Smooth muscle cell of the brain vasculature (primary cell): ENCODE results near the gene NUP62.
"Not testable (repeated sequence)": the region's sequence is repeated elsewhere in the genome, so short reads cannot be mapped to it uniquely, and the experiment has no call there.

Experiments used
- DNase-seq: peaks from one replicate; pipeline ENCODE4 v3.0.0-alpha.2; 2012; ENCODE audit warnings: low read depth, low spot score

NUP62 gene

DNA sequence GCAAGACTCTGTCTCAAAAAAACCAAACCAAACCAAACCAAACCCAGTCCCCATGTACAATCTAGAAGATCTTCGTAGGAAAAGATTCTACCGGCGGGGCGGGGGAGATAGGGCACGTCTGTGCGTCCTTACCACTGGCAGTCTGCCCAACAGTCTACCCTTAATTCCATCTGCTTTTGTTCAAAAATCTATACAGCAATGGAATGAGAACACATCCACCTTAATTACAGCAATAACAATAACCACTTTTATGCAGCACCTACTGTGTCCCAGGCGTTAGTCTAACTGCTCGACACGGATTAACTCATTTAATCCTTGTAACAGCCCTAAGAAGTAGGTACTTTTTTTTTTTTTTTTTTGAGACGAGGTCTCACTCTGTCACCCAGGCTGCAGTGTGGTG, 2.8 kb downstream of the NUP62 start:
- DNase-seq = no peak

DNA sequence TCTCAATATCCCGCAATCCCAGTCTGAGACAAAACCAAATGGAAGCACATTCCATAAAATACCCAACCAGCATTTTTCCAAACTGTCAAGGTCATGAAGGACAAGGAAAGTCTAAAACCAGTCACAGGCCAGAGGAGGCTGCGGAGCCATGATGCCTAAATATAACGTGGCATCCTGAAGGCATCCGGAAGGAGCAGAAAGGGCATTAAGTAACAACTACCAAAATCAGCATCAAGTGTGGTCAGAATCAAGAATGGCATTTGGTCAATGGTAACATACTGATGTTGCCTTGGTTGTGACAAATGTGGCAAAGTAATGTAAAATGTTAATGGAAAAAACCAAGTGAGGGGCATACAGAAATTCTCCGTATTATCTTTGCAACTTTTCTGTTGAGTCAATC, 3.8 kb downstream of the NUP62 start:
- no peak for DNase-seq

DNA sequence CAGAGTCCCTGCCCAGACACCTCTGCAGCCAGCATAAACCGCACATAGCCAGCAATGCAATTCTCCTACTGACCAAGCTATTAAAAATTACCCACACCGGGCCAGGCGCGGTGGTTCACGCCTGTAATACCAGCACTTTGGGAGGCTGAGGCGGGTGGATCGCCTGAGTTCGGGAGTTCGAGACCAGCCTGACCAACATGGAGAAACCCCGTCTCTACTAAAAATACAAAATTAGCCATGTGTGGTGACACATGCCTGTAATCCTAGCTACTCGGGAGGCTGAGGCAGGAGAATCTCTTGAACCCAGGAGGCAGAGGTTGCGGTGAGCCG, 4.5 kb downstream of the NUP62 start:
- not testable (repeated sequence) for DNase-seq

DNA sequence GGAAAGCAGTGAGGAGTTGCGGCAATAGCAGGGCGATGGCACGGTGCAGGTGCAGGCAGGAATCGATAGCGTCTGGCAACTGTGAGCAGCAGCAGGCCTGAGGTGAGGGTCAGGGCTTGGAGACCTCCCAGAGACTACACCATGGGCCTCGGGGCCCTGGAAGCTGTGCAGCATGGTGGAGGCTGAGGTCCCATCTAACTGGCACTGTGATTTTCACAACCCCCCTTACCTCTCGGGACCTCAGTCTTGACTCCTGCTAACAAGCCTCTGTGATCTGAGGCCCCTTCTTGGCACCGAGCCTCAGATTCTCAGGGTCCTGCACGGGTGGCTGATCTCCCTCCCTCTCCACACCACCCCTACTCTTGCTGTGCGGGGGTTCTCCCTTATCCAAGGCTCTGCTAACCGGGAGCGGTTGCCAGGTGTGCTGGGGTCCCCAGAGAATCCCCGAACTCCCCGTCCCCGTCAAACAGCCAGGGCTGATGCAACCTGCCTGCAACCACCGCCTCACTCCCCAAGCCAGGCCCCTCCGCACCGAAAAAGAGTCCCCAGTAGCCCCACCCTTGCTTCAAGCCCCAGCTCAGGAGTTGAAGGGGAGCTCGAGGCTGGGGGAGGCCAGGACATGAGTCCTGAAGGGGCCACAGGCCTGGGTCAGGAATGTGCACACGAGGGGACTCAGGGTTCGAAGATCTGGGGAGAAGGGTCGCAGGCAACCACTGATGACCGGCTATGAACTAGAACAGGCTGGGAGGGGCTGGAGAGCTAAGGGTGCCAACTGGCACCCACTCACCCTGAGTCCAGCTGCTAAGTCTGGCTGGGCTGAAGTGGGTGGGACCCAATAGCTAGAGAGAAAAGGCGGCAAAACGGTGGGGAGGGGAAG, 5.1 kb downstream of the NUP62 start:
- no peak for DNase-seq

DNA sequence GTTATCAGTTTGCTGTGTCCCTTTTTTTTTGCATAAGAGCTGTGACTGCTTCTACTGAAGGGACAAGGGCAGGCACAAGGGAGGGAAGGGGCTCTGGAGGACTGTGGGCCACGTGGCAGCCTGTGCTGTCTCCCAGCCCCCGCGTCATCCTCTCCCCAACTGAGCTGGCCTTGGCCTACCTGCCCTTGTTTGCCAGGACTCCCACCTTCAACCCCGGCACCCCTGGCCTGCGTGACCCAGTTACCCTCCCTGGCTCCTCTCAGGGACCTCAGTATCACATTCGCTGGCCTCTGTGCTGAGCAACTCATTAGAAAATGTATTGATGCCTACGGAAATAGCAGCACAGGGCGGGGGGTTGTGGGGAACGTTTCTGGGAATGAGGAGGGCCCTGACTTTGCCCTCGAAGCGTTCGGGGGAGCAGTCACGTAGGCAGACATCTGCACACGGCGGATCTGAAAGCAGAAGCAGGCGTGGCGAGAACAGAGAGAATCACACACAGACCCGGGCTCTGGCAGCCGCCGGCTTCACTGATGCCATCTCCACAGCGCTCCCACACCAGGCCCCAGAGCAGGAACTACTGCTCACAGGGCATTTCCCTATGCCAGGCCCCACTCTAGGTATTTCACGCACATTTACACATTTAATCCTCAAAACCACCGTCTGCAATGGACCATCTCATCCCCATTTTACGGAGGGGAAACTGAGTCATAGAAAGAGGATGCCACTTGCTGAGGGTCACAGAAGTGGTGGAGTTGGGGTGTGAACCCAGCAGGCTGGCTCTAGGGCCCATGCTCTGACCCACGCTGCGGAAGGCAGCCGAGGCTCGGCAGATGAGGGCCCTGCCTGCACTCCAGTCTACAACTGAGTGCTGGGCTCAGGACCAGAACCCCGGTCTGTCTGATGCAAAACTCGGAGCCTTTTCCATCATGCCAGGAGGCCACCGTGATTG, 6.0 kb downstream of the NUP62 start:
- DNase-seq = no peak

DNA sequence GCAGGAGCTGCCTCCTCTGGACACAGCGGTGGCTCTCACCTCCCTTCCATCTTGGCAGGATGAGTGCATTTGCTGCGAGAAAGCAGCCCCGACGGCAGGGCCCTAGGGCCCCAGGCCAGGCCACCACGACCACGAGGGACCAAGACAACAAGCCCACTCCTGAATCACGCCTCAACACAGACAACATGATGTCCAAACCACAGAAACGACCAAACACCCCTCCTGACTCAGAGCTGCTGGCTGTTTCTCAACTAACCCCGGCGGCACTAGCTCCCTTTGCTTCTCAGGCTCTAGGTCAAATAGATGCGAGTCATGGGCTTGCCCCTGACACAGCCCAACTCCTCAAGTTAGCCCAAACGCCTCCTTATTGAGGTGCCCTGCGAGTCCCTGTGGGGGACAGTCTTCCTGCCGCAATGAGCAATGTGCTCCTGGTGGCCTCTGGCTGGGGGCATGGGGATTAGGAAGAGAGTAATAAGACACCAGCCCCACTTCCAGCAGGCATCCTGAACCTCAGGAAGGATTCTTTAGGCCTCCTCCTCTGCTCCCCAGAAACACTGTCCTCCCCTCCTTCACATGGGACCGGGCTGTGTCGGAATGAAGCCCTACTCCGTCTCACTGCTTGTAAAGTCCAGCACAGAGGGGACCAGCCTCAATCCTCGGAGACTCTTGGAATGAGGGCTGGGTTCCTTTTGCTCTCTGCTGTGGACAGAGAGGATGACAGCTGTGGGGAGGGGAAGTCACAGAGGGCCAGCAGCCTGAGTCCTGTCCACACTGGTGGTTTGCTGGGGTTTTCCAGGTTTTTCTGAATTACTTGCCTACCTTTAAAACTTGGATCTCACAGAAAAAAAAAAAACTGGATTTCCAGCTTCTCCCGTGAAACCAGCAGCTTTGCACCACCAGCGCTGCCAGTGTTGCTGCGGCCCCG, 7.2 kb downstream of the NUP62 start:
- no peak for DNase-seq

DNA sequence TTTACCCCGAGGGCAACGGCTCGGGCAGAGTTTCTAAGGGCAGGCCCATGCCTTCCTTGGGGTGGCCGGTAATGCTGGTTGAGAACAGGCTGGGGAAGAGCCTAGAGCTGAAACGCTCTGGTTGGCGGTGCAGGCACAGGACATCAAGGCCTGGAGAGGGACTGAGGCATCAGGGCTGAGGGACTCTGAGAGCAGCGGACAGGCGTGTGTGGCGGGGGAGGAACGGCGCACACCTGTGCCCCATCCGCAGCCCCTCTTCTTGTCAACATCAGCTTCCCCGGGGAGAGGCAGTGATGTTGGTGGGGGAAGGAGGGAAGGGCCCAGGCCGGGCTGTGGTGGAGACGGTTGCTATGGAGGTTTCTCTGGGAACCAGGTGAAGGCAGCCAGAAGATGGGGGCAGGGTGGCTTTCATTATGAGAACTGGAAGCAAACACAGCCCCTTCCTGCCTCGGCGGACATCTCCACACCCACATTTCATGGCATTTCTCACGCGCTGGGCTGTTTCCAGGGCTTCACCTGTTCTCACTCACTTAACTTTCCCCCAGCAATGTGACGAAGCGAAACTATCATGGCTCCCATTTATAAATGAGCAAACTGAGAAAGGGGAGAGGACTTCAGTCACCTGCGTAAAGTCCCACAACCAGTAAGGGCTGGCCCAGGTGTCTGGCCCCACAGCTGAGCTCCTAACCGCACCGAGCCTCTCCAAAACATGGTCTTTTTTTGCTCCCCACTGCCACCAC, 8.5 kb downstream of the NUP62 start:
- DNase-seq = no peak

DNA sequence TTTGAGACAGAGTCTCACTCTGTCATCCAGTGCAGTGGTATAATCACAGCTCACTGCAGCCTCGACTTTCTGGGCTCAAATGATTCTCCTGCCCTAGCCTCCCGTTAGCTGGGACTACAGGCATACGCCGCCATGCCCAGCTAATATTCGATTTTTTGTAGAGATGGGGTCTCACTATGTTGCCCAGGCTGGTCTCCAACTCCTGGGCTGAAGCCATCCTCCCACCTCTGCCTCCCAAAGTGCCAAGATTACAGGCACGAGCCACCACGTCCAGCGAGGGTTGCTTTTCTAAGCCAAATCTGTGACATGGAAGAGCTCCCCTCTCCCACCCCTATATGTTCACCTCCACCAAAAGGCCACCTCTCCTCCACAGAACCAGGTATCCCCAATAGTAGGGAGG, 11.2 kb downstream of the NUP62 start:
- DNase-seq = no peak

DNA sequence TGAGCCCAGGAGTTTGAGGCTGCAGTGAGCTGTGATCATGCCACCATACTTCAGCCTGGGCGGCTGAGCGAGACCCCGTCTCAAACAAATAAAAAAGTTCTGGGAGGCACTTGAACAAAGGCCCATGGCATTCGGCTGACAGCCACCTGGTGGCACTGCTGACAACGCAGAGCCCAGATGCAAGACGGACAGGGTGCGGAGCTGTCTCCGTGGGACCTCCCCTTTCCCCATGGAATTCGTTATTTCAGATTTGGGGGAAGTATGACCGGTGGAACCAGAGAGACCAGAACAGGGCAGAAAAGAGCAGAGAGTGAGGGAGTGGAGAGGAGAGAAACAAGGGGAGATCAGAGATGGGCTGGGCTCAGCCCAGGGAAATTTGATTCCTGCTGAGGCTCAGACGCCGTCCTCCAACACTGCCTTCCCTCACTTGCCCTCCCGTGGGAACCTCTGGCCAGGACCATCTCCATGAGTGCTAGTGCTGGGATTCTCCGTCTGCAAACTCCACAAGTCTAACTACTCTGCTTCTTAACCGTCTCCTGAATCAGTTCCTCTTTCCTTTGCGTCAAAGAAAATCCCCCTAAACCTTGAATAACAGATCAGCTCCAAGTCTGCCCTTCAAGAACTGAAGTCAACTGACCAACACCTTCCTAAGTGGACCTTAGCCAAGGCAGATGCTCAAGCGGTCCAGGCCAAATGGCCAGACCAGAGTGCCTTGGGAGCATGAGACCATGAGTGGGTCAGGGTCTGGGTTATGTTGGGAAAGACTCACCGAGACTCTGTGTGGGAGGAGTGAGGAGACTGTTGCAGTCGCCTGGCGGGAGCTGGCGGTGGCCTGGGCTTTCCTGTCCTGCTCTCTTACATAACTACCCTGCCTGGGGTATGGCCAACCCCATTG, 12.2 kb downstream of the NUP62 start:
- no peak for DNase-seq

DNA sequence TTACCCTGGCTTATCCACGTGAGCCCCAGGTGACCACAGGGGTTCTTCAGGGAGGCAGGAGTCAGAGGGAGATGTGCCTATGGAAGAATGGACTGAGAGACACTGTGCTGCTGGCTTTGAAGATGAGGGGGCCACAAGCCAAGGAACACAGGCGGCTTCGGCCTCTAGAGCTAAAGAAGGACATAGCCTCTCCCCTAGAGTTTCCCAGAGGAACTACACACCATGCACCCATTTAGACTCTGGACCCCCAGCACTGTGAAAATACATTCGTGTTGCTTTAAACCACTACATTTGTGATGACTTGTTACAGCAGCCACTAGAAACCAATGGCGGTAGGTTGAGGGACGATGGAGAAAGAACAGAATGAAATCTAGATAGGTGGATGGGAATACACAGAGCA, 14.0 kb downstream of the NUP62 start:
- no peak for DNase-seq

DNA sequence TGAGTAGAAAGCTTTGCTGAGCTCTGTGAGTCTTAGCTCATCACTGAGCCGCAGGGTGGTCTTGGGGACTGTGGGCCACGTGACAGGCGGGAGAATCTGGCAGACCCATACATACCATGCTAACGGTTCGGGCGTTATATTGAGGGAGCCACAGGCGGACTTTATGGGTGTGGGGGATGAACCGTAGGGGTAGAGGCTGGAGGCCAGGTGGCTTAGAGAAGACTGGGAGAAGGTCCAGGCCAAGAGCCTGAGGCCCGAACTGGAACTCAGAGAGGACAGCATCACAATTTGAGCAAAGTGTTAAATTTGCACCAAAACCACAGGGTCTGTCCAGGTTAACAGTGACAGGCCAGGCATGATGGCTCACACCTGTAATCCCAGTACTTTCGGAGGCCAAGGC, 15.6 kb downstream of the NUP62 start:
- no peak for DNase-seq

DNA sequence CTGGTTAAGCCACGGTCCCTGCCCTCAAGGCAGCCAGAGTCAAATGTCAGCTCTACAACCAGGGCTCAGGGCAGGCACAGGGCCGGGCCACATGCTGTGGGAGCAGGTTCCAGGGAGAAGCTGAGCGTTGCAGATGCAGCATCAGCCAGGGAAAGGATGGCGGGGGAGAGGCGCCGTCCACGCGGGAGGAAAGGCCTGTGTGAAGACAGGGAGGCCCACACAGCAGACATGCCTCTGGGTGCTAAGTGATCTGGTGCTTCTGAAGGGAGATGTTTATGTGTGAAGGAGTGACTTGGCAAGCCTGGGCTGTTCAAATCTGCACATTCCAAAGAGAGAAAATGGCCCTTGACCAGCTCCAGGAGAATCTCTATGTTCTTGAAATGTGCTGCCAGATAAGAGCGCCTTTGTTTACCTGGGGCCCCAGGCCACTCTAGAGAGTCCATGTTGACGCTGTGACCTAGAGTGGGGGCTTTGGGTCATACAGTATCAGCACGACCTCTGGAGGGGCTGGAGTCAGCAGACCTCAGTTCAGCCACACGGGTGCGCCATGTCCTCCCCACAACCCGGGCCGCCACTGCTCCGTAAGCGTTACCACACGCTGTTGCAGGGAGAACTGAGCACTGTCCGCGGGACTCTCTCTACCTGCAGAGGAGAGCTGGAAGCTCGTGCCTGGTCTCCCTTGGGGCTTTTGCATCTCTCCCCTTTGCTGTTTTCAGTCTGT, 16.2 kb downstream of the NUP62 start:
- DNase-seq = no peak

DNA sequence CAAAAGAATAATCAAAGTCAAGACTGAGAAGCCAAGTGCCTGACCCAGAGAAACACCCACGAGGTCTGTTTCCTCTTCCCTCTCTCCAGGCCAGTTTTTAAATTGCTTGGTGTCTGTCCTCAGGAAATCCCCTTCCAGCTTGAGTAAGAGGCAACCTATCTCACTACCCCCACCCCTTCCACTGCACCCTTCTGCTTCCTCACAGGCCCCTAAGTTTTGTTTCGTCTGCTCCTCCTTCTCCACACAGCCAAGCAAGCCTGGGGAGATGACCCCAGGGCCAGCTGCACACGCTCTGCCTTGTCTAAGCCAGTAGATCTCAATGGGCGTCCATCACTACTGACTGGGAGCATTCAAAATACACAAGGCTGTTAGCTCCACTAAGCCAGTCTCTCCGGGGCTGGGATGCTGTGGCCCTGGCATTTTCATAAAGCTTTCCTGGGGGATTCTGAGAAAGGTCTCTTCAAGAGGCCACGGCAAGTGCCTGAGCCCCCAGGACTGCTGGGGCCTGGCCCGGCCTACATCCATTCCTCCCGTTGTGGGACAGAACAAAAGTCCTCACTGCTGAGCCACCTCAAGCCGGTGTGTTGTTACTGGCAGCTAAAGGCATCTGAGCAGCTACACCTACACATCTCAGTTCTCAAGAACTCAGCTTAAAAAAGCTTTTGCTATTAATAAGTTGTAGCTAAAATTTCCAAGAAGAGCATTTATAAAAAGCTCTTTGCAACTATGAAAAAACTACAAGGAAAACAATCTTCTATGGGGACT, 17.7 kb downstream of the NUP62 start:
- DNase-seq = no peak

DNA sequence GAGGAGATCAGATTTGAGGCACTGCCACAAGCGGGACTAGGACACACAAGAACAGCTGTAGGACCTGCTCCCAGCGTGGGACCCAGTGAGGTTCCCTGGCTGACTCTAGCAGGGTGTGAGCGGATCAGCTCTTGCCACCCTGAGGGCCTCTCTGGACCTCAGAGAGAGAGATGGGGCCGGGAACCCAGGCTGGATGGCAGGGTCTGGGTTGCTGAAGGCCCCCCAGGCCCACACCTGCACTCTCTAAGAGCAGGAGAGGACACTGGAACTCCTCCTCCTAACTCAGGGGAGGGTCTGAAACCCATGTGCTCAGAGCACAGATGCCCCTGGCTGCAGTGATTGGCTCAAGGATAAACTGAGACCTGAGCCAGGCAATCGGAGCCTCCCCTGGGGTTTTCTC, 19.1 kb downstream of the NUP62 start:
- no peak for DNase-seq

DNA sequence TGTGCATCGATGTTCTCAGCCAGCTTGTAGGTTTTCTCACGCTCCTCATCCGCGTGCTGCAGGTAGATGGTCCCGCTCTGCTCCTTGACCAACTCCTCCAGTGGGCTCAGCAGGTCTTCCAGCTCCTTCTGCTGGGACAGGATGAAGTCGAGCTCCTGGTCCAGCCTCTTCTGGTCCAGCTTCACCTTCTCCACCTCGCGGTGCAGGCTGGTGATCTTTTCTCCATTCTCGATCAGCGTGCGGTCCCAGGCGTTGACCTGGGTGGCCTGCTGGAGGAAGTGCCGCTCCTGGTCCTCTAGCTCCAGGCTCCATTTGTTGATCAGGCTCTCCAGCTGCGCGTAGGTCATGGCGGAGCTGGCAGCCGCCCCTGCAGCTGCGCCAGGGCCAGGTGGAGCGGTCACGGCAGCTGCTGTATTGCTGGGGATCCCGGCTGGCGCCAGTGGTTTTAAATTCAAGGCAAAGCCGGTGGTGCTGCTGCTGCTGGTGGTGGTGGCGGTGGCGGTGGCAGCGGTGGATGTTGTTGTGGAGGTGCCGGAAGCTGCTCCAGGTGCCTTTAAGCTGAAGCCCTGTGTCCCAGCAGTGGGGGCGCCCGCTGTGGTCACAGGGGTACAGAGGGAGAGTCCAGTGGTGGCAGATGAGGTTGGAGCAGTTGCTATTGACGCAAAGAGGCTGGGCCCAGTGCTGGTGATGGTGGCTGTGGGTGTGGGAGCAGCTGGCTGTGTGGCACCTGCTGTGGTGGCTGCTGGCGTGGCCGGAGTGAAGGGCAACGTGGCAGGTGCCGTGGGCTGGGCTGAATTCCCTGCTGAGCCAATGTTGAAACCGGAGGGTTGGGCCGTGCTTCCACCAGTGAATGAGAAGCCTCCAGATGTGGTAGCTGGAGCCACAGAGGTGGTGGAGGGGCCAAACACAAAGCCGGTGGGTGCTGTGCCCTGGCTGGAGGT, 20.6 kb downstream of the NUP62 start:
- DNase-seq = no peak

DNA sequence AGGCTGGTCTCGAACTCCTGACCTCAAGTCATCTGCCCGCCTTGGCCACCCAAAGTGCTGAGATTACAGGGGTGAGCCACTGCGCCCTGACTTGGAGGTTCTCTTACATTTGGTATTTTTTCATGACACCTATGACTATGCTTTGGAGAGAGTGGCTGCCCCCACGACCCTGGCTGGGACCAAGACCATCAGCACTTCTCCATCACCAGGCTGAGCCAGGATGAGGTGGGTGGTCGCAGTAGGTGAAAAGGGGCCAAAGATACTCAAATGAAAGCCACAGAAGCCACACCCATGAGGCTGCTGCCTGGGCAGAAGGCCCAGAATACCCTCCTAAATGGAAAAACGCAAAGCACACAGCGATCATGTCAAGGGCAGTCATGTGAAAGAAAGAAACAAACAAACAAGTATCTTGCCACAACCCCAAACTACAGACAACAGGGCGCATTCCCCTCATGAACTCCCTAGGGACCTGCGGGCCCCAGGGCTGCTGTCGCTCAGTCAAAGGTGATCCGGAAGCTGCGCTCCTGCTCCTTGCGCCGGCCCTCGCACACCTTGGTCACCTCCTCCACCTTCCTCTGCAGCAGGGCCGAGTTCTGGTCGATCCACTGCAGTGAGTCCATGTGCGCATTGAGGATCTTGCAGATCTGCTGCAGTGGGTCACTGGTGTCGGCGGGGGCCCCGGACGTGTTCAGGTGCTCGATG, 21.4 kb downstream of the NUP62 start:
- no peak for DNase-seq
